ENCODE results near the gene CRYAA.

DNA sequence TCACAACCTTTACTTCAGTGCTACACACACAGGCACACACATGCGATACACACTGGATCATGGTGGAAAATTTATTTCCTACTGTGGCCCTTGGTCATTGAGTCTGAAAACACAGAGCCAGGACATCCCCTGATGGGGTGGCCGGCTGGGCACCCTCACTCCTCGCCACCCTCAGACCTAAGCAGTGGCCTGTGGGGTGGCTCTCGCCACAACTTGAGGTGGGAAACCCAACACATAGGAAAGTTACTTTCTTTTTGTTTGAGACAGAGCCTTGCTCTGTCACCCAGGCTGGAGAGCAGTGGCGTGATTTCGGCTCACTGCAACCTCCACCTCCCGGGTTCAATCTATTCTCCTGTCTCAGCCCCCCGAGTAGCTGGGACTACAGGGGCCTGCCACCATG, 19.4 kb downstream of the CRYAA start:
- TF ChIP-seq POLR2A (IDR thresholded peaks at IDR 0.05): no peak
- TF ChIP-seq, protein P1, sequence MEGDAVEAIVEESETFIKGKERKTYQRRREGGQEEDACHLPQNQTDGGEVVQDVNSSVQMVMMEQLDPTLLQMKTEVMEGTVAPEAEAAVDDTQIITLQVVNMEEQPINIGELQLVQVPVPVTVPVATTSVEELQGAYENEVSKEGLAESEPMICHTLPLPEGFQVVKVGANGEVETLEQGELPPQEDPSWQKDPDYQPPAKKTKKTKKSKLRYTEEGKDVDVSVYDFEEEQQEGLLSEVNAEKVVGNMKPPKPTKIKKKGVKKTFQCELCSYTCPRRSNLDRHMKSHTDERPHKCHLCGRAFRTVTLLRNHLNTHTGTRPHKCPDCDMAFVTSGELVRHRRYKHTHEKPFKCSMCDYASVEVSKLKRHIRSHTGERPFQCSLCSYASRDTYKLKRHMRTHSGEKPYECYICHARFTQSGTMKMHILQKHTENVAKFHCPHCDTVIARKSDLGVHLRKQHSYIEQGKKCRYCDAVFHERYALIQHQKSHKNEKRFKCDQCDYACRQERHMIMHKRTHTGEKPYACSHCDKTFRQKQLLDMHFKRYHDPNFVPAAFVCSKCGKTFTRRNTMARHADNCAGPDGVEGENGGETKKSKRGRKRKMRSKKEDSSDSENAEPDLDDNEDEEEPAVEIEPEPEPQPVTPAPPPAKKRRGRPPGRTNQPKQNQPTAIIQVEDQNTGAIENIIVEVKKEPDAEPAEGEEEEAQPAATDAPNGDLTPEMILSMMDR (IDR thresholded peaks at IDR 0.05): no peak
- TF ChIP-seq EP300 (IDR thresholded peaks at IDR 0.05; ENCODE audit: low read depth): no peak
